ENCODE data around the gene SARDH. TPM values are rescaled to one million over a fixed set of nuclear protein-coding genes. Genes with fewer than 3 reads are reported as not detected.

SARDH gene
- total and polyA plus RNA-seq, 2 donors (not counting 1 experiment from before 2014, with no cell fraction given) = 2.5 to 4.8 TPM

DNA sequence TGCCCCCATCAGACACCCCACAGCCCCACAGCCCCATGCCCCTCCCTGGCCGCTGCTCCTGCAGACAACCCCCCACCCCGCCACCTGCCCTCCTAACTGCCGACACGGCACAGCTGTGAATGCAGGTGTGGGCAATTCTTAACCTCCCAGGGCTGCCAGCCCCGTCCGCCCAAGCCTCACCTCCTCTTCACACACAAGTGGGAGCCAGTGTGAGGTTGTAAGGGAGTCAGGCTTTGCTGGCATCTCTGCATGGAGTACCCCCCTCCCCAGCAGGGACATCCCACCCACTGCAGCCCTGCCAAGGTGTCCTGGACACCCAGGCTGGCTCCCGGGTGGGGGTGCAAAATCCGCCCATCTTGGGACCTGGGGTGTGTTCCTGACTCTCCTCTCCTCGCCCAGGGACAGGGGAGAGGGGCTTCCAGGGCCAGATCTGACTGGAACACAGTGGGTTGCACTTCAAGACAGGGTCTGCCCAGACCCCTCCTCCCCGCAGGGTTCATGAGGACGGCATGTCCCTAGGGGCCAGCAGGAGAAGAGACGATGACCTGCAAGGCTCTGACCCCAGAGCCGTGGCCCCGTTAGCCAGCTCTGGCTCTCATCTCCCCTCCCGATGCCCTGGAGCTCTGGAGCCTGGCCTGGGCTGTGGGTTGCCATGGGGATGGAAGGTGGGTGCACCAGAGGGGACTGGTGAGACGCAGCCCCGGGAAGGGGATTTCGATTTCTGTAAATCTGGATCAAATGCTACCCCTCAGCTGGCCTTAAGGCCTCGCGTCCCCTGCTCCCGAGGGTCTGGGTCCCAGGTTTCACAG is 34.4 kb downstream of the SARDH start:
- H3K9ac ChIP-seq (ENCODE audit: insufficient read depth, low read length) = no peak overlapping the region
- DNase-seq (ENCODE audit: low read depth in 2 of 2) = no peak
- TF ChIP-seq EZH2 (IDR thresholded peaks at IDR 0.05; ENCODE audit: low read length, missing control alignments) = no peak
- TF ChIP-seq, protein P1, sequence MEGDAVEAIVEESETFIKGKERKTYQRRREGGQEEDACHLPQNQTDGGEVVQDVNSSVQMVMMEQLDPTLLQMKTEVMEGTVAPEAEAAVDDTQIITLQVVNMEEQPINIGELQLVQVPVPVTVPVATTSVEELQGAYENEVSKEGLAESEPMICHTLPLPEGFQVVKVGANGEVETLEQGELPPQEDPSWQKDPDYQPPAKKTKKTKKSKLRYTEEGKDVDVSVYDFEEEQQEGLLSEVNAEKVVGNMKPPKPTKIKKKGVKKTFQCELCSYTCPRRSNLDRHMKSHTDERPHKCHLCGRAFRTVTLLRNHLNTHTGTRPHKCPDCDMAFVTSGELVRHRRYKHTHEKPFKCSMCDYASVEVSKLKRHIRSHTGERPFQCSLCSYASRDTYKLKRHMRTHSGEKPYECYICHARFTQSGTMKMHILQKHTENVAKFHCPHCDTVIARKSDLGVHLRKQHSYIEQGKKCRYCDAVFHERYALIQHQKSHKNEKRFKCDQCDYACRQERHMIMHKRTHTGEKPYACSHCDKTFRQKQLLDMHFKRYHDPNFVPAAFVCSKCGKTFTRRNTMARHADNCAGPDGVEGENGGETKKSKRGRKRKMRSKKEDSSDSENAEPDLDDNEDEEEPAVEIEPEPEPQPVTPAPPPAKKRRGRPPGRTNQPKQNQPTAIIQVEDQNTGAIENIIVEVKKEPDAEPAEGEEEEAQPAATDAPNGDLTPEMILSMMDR (conservative IDR thresholded peaks at IDR 0.05 in 1 of 2, IDR thresholded peaks at IDR 0.05 in 1 of 2; ENCODE audit: low read depth in 1 of 2, low read length in 2 of 2) = no peak
- H2AFZ ChIP-seq (ENCODE audit: low read length) = no peak overlapping the region
- H3K27me3 ChIP-seq (ENCODE audit: control insufficient read depth, insufficient read depth, low read length) = peaks cover 6% of the 10 kb centered on the region
- H3K27ac ChIP-seq (ENCODE audit: insufficient read depth, low read length) = no peak overlapping the region
- H3K36me3 ChIP-seq (ENCODE audit: control insufficient read depth, insufficient read depth, low read length) = no peaks in the 10 kb centered on the region
- H3K4me1 ChIP-seq (ENCODE audit: control insufficient read depth, extremely low read depth, insufficient read depth, low read length) = peaks cover 7% of the 10 kb centered on the region
- H3K4me2 ChIP-seq (ENCODE audit: extremely low read depth, insufficient read depth, low read length) = no peak overlapping the region
- no peak overlapping the region for H3K4me3 ChIP-seq (replicated peaks in 1 of 4; ENCODE audit: control extremely low read depth in 1 of 4, insufficient read depth in 1 of 4, low read depth in 3 of 4, low read length in 4 of 4)
- no peaks in the 10 kb centered on the region for H4K20me1 ChIP-seq (ENCODE audit: control insufficient read depth, extremely low read depth, insufficient read depth, low read length)
- H3K9me3 ChIP-seq (ENCODE audit: control insufficient read depth, insufficient read depth, low read depth, low read length) = no peaks in the 10 kb centered on the region
- H3K79me2 ChIP-seq (ENCODE audit: control insufficient read depth, insufficient read depth, low read length) = no peaks in the 10 kb centered on the region

DNA sequence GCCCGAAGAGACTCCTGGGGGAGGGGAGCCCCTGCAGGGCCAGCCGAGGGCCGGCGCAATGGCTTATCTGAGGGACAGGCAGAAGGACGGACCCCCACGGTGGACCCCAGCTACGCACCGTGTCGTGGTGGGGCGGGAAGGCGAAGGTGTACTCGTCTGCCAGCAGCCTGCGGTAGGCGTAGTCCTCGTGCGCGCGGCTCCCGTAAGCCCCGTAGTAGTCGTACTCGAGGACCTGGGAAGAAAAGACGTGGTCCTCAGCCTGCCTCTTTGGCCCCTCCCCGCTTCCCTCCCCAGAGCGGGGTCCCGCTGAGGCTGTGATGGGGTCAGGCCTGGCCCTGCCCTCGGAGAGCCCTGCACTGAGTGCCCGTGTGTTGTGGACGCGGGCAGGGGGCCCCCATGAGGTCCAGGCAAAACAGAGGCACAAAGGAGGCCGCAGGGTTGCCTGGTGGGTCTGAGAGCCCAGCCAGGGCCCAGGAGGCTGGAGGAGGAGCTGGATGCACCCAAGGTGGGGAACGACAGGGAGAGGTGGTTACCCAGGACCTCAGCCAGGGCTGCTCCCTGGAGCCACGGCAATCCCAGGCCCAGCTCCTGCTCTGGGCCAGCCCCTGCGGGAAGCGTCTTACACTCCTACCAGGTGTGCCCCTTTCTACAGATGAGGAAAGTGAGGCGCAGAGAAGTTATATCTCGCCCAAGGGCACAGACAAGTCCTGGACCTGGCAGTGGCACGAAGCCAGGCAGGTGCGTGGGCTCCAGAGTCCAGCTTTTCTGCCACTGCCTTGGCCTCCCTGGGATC is 35.2 kb downstream of the SARDH start:
- Histone ChIP-seq H4K20me1 (ENCODE audit: control insufficient read depth, extremely low read depth, insufficient read depth, low read length) (no peaks in the 10 kb centered on the region), H3K4me3 (replicated peaks in 1 of 4; ENCODE audit: control extremely low read depth in 1 of 4, insufficient read depth in 1 of 4, low read depth in 3 of 4, low read length in 4 of 4) (peak overlapping the region in 1 of 4 experiments; percentile 17), H3K9me3 (ENCODE audit: control insufficient read depth, insufficient read depth, low read depth, low read length) (no peaks in the 10 kb centered on the region), H3K27ac (ENCODE audit: insufficient read depth, low read length) (no peak overlapping the region), H3K9ac (ENCODE audit: insufficient read depth, low read length) (no peak overlapping the region), H3K36me3 (ENCODE audit: control insufficient read depth, insufficient read depth, low read length) (no peaks in the 10 kb centered on the region), H2AFZ (ENCODE audit: low read length) (no peak overlapping the region), H3K27me3 (ENCODE audit: control insufficient read depth, insufficient read depth, low read length) (peaks cover 6% of the 10 kb centered on the region), H3K4me1 (ENCODE audit: control insufficient read depth, extremely low read depth, insufficient read depth, low read length) (peaks cover 7% of the 10 kb centered on the region), H3K79me2 (ENCODE audit: control insufficient read depth, insufficient read depth, low read length) (no peaks in the 10 kb centered on the region), H3K4me2 (ENCODE audit: extremely low read depth, insufficient read depth, low read length) (no peak overlapping the region)
- DNase-seq (ENCODE audit: low read depth in 2 of 2) = no peak
- TF ChIP-seq EZH2 (IDR thresholded peaks at IDR 0.05; ENCODE audit: low read length, missing control alignments) = no peak
- TF ChIP-seq, protein P1 (conservative IDR thresholded peaks at IDR 0.05 in 1 of 2, IDR thresholded peaks at IDR 0.05 in 1 of 2; ENCODE audit: low read depth in 1 of 2, low read length in 2 of 2) = no peak

Data from fibroblast of lung (primary cell).